Fibroblast of mammary gland (primary cell): ENCODE results near the gene KIAA0513.

Experiments
- DNase-seq: peaks from one replicate; pipeline ENCODE4 v3.0.0-alpha.2; 2010; ENCODE audit warnings: low read depth
- H3K4me3 ChIP-seq: 2 replicates; pipeline ENCODE4 v1.5.1; 2011; ENCODE audit warnings: low read depth, mild to moderate bottlenecking, low read length, moderate library complexity; ENCODE audit not compliant: control insufficient read depth
- CTCF ChIP-seq: conservative IDR thresholded peaks from 2 replicates; pipeline ENCODE4 v1.5.1; 2011; ENCODE audit warnings: low read depth, low read length, inconsistent platforms; ENCODE audit not compliant: control insufficient read depth, insufficient read depth

Gene KIAA0513

GRCh38 chr16:84999200-84999599, 28.4 kb upstream of the KIAA0513 start:
- TF ChIP-seq CTCF = no peak
- no peak for DNase-seq
- no peak overlapping the region for H3K4me3 ChIP-seq

GRCh38 chr16:84999857-85000480, 27.6 kb upstream of the KIAA0513 start:
- DNase-seq = no peak
- H3K4me3 ChIP-seq = no peak overlapping the region
- no peak for TF ChIP-seq CTCF

- no peak for TF ChIP-seq CTCF
- H3K4me3 ChIP-seq = peak overlapping the region; percentile 32
- peak; percentile 80 for DNase-seq
These were observed 25.5 kb upstream of the KIAA0513 start for GRCh38 chr16:85002099-85002541.

- peak; percentile 64 for DNase-seq
- TF ChIP-seq CTCF = no peak
- peak overlapping the region; percentile 32 for H3K4me3 ChIP-seq
These were observed 25.0 kb upstream of the KIAA0513 start for GRCh38 chr16:85002608-85003007.

GRCh38 chr16:85003076-85003475, 24.5 kb upstream of the KIAA0513 start:
- DNase-seq = no peak
- H3K4me3 ChIP-seq = peak overlapping the region; percentile 32
- no peak for TF ChIP-seq CTCF

GRCh38 chr16:85003725-85004586, 23.6 kb upstream of the KIAA0513 start:
- DNase-seq = no peak
- no peak overlapping the region for H3K4me3 ChIP-seq
- no peak for TF ChIP-seq CTCF
